HG02943 (cell line): Measurements from ENCODE around the gene ITK.

Experiments
- ATAC-seq: cut with Tn5 transposase; IDR thresholded peaks from one replicate; pipeline ENCODE4 v1.9.1; 2021; ENCODE audit warnings: mild to moderate bottlenecking, low read depth, moderate library complexity; ENCODE audit not compliant: unreplicated experiment

ITK gene

DNA sequence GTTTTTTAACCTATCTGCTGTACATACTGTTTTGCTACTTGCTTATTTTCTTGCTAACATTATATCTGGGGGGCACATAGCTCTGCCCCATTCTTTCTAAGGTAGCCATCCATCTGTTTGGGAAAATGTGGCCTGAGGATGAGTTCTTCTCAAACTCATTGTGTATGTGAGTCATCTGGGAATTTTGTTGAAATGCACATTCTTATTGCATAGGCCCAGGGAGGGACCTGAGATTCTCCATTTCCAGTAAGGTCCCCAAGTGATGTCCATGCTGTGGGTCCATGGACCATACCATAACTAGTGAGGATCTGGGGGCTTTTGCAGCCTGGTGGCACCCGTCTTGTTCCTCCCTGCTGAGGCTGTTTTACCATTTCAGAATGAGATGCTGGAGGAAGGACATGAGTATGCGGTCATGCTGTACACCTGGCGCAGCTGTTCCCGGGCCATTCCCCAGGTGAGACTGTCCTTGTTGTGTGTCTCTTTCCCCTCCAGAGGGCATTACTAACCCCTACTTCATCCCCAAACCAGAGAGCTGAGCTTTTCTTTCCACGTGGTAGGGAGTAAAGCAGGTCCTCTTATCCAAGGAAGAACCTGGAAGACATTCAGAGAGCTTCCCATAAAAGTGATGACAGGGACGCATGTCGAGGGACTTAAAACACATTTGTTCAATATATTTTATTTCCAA is 113.9 kb downstream of the ITK start:
- ATAC-seq: no peak

GRCh38 chr5:157295247-157295646 is 114.6 kb downstream of the ITK start:
- ATAC-seq: no peak

DNA sequence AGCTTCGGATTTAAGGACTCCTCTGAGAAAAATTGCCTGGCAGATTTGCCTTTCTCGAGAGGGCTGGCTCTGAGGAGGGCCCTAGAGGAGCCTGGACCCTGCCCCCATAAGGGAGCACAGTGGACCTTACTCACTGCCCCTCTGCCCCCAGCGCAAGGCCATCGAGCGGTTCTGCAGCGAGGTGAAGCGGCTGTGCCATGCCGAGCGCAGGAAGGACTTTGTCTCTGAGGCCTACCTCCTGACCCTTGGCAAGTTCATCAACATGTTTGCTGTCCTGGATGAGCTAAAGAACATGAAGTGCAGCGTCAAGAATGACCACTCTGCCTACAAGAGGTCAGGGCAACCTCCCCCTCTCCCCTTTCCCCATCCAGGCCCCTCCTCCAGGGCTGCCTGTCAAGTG is 119.9 kb downstream of the ITK start:
- no peak for ATAC-seq

DNA sequence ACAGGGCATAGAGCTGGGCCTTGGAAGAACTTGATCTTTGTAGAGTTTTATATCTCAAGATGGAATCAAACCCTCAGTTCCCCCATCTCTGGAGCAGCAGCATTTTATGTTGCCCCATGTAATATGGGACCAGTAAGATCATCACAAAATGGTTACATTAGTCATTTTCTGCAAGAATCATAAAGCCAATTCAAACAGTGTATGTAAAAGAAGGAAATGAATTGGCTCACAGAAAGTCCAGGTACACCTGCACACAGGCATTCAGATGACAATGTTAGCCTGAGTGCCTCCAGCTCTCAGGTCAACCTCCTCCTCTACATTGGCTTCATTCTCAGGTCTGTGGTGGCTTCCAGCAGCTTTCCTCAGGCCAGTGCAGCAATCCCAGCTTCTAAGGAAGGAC is 120.4 kb downstream of the ITK start:
- no peak for ATAC-seq

- no peak for ATAC-seq
Measured at GRCh38 chr5:157303023-157303422, 122.4 kb downstream of the ITK start.

- no peak for ATAC-seq
Measured at GRCh38 chr5:157303667-157304327, 123.2 kb downstream of the ITK start.
